HL-60 (cell line): ENCODE results near the gene PDZD8.
A peak's percentile ranks its signal among the peaks of the same experiment; 100 is the strongest.
"Not testable (repeated sequence)": the region's sequence is repeated elsewhere in the genome, so short reads cannot be mapped to it uniquely, and the experiment has no call there.

Experiments
- DNase-seq, 2 experiments: peaks; one replicate each; pipeline ENCODE4 v3.0.0-alpha.2; 2010 to 2020; ENCODE audit warnings: low read depth in 1 of 2, low spot score in 1 of 2
- H3K27ac ChIP-seq: fragments of 250-450 bp; sonication (Bioruptor Pico); replicated peaks from 2 replicates; pipeline ENCODE4 v1.5.1; 2020; ENCODE audit warnings: mild to moderate bottlenecking, moderate library complexity
- H3K27me3 ChIP-seq: fragments of 250-450 bp; sonication (Bioruptor Pico); 2 replicates; pipeline ENCODE4 v1.5.1; 2021; ENCODE audit warnings: mild to moderate bottlenecking, moderate library complexity; ENCODE audit not compliant: insufficient read depth, poor library complexity, severe bottlenecking
- H3K4me3 ChIP-seq: replicated peaks from 2 replicates; pipeline ENCODE4 v1.5.1; 2011; ENCODE audit warnings: mild to moderate bottlenecking, control low read depth, low read length; ENCODE audit not compliant: insufficient read depth
- GABPA ChIP-seq: IDR thresholded peaks from 2 replicates; pipeline ENCODE4 v1.6.1; 2012; ENCODE audit warnings: low read depth
- POLR2AphosphoS5 ChIP-seq: IDR thresholded peaks from 2 replicates; pipeline ENCODE4 v1.6.1; 2012; ENCODE audit warnings: low read depth
- SPI1 ChIP-seq: IDR thresholded peaks from 2 replicates; pipeline ENCODE4 v1.6.1; 2012; ENCODE audit warnings: low read depth, mild to moderate bottlenecking, borderline replicate concordance
- TF ChIP-seq, protein P1 (sequence below): IDR thresholded peaks from 2 replicates; pipeline ENCODE4 v1.6.1; 2012; ENCODE audit warnings: low read depth; ENCODE audit not compliant: insufficient replicate concordance
- TF ChIP-seq, protein P2 (sequence below): IDR thresholded peaks from one replicate; pipeline ENCODE4 v1.5.1; 2011; ENCODE audit warnings: low read length, control low read depth, inconsistent platforms; ENCODE audit not compliant: insufficient read depth

Gene PDZD8

GRCh38 chr10:117294039-117294645 lies 81.1 kb downstream of the PDZD8 start:
- no peak overlapping the region for H3K4me3 ChIP-seq
- no peak overlapping the region for H3K27ac ChIP-seq
- no peaks in the 10 kb centered on the region for H3K27me3 ChIP-seq
- no peak for DNase-seq
- TF ChIP-seq GABPA (no peak), SPI1 (peak; percentile 17; the same call in 1 of the 2 replicates)

DNA sequence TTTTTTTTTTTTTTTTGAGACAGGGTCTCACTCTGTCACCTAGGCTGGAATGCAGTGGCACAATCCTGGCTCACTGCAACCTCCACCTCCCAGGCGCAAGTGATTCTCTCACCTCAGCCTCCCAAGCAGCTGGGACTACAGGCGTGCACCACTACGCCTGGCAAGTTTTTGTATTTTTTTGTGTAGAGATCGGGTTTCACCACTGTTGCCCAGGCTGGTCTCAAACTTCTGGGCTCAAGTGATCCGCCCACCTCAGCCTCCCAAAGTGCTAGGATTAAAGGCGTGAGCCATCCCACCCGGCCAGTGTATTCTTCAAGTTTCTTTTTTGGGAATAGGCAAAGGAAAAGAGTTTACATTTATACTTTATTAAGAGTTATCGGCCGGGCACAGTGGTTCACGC lies 84.4 kb downstream of the PDZD8 start:
- H3K27ac ChIP-seq, H3K4me3 ChIP-seq, H3K27me3 ChIP-seq, DNase-seq: not testable (repeated sequence)

DNA sequence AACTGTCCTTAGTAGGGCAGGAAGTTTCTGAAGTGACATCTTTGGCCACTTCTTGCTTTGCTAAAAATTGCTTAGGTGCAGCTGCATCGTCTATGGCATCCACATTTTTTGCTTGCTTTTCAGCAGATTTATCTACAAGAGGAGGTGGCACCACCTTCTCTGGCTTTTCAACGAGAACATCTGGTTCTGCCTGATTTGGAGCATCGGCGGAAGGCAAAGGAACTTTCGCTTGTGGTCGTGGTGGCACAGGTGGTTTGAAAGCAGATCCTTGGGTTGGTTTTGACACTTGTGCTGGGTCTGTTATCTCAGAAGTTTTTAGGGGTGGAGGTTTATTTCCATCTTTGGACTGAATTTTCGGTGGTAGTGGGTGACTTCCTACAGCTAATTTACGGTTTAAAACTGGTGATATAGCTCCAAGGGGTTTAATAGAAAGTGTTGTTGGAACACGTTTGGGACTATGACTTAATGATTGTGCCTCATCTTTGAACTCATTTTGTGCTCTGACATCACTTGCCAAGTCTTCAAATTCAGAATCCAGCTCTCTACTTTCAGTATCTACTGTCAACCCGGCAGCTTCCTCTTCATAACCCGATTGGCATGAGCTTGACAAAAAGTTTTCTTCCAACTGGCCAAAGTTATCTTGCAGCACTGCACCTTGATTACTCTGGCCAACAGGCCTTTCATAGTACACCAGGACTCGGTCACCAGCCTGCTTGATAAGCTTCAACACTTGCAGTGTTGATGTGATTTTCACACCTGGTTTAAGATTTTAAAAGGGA lies 90.3 kb downstream of the PDZD8 start:
- TF ChIP-seq GABPA (no peak), POLR2AphosphoS5 (0 out of 2 replicates have a peak, but pooled peaks have one; percentile 34), SPI1 (no peak)
- TF ChIP-seq, protein P1, sequence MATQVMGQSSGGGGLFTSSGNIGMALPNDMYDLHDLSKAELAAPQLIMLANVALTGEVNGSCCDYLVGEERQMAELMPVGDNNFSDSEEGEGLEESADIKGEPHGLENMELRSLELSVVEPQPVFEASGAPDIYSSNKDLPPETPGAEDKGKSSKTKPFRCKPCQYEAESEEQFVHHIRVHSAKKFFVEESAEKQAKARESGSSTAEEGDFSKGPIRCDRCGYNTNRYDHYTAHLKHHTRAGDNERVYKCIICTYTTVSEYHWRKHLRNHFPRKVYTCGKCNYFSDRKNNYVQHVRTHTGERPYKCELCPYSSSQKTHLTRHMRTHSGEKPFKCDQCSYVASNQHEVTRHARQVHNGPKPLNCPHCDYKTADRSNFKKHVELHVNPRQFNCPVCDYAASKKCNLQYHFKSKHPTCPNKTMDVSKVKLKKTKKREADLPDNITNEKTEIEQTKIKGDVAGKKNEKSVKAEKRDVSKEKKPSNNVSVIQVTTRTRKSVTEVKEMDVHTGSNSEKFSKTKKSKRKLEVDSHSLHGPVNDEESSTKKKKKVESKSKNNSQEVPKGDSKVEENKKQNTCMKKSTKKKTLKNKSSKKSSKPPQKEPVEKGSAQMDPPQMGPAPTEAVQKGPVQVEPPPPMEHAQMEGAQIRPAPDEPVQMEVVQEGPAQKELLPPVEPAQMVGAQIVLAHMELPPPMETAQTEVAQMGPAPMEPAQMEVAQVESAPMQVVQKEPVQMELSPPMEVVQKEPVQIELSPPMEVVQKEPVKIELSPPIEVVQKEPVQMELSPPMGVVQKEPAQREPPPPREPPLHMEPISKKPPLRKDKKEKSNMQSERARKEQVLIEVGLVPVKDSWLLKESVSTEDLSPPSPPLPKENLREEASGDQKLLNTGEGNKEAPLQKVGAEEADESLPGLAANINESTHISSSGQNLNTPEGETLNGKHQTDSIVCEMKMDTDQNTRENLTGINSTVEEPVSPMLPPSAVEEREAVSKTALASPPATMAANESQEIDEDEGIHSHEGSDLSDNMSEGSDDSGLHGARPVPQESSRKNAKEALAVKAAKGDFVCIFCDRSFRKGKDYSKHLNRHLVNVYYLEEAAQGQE: no peak
- TF ChIP-seq, protein P2, sequence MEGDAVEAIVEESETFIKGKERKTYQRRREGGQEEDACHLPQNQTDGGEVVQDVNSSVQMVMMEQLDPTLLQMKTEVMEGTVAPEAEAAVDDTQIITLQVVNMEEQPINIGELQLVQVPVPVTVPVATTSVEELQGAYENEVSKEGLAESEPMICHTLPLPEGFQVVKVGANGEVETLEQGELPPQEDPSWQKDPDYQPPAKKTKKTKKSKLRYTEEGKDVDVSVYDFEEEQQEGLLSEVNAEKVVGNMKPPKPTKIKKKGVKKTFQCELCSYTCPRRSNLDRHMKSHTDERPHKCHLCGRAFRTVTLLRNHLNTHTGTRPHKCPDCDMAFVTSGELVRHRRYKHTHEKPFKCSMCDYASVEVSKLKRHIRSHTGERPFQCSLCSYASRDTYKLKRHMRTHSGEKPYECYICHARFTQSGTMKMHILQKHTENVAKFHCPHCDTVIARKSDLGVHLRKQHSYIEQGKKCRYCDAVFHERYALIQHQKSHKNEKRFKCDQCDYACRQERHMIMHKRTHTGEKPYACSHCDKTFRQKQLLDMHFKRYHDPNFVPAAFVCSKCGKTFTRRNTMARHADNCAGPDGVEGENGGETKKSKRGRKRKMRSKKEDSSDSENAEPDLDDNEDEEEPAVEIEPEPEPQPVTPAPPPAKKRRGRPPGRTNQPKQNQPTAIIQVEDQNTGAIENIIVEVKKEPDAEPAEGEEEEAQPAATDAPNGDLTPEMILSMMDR: no peak
- no peak overlapping the region for H3K4me3 ChIP-seq
- no peaks in the 10 kb centered on the region for H3K27me3 ChIP-seq
- no peak for DNase-seq
- no peak overlapping the region for H3K27ac ChIP-seq

- TF ChIP-seq SPI1 (no peak), POLR2AphosphoS5 (no peak), GABPA (no peak)
- TF ChIP-seq, protein P2: no peak
- TF ChIP-seq, protein P1: no peak
These were observed 97.6 kb downstream of the PDZD8 start for GRCh38 chr10:117277675-117278074.

More at GRCh38 chr10:117277675-117278074, 97.6 kb downstream of the PDZD8 start:
- Histone ChIP-seq H3K27me3 (no peaks in the 10 kb centered on the region), H3K4me3 (no peak overlapping the region), H3K27ac (no peak overlapping the region)
- DNase-seq: no peak
